SK-N-SH (cell line): Measurements from ENCODE around the gene LRMDA. TPM values are rescaled to one million over a fixed set of nuclear protein-coding genes. Genes with fewer than 3 reads are reported as not detected.

ENCODE experiments used
- CTCF ChIA-PET: fragments of 300-600, 350-600 bp; formaldehyde crosslinking; extraction: SDS; loops from one replicate; lab custom pipeline; 2021; lab: Yijun Ruan, JAX
- POLR2A ChIA-PET: fragments of 350-600 bp; sonication (Branson Sonifier 250); formaldehyde crosslinking; extraction: SDS; loops from one replicate; lab custom pipeline; 2020; ENCODE audit warnings: antibody characterized with exemption, inconsistent platforms; lab: Yijun Ruan, JAX
- DNase-seq: peaks from one replicate; pipeline ENCODE4 v3.0.0; 2012
- H2AFZ ChIP-seq: fragments of 200-600 bp; sonication (generic); 2 replicates; pipeline ENCODE4 v1.8.1; 2016; ENCODE audit warnings: antibody characterized with exemption, mild to moderate bottlenecking, low read depth
- H3F3A ChIP-seq: fragments of 200-600 bp; sonication (generic); replicated peaks from 2 replicates; pipeline ENCODE3; 2016; ENCODE audit warnings: antibody characterized with exemption, mild to moderate bottlenecking; ENCODE audit not compliant: insufficient read depth
- H3K27ac ChIP-seq, 2 experiments: fragments of 200-500 bp in 1 of 2; fragments of 200-600 bp in 1 of 2; sonication (Bioruptor generic) in 1 of 2; sonication (generic), shearing (Covaris generic) in 1 of 2; 2 replicates each; pipeline versions ENCODE4 v1.5.1 to v1.6.1; 2014 to 2016; ENCODE audit warnings: low read depth in 2 of 2, inconsistent platforms in 1 of 2, low read length in 1 of 2, mild to moderate bottlenecking in 1 of 2, mixed read lengths in 1 of 2
- H3K27me3 ChIP-seq: fragments of 200-600 bp; sonication (generic), shearing (Covaris generic); 2 replicates; pipeline ENCODE4 v1.6.1; 2016; ENCODE audit warnings: mixed run types; ENCODE audit not compliant: insufficient read depth
- H3K36me3 ChIP-seq, 2 experiments: fragments of 200-500 bp in 1 of 2; fragments of 200-600 bp in 1 of 2; sonication (Bioruptor generic) in 1 of 2; sonication (generic) in 1 of 2; replicated peaks in 1 of 2; 2 replicates each; pipeline versions ENCODE3 to v1.5.1; 2014 to 2016; ENCODE audit warnings: low read length in 1 of 2, mild to moderate bottlenecking in 1 of 2; ENCODE audit not compliant: insufficient read depth in 2 of 2, control insufficient read depth in 1 of 2
- H3K4me1 ChIP-seq, 2 experiments: fragments of 200-500 bp in 1 of 2; fragments of 200-600 bp in 1 of 2; sonication (Bioruptor generic) in 1 of 2; sonication (generic), shearing (Covaris generic) in 1 of 2; 2 replicates each; pipeline versions ENCODE4 v1.5.1 to v1.6.1; 2014 to 2016; ENCODE audit warnings: low read depth in 1 of 2, low read length in 1 of 2, mixed run types in 1 of 2; ENCODE audit not compliant: insufficient read depth in 2 of 2, control insufficient read depth in 1 of 2
- H3K4me2 ChIP-seq: fragments of 200-600 bp; sonication (generic), shearing (Covaris generic); 2 replicates; pipeline ENCODE4 v1.6.1; 2017; ENCODE audit warnings: mixed run types
- H3K4me3 ChIP-seq, 2 experiments: fragments of 200-500 bp in 1 of 2; fragments of 200-600 bp in 1 of 2; sonication (Bioruptor generic) in 1 of 2; sonication (generic), shearing (Covaris generic) in 1 of 2; 2 replicates each; pipeline versions ENCODE4 v1.5.1 to v1.8.1; 2014 to 2016; ENCODE audit warnings: low read depth in 2 of 2, inconsistent platforms in 1 of 2, low read length in 1 of 2, mild to moderate bottlenecking in 1 of 2, mixed read lengths in 1 of 2, moderate library complexity in 1 of 2
- H3K79me2 ChIP-seq: fragments of 200-600 bp; sonication (generic); 2 replicates; pipeline ENCODE4 v1.8.1; 2017; ENCODE audit warnings: mild to moderate bottlenecking; ENCODE audit not compliant: insufficient read depth
- H3K9ac ChIP-seq: fragments of 200-600 bp; sonication (generic); 2 replicates; pipeline ENCODE4 v1.6.1; 2017; ENCODE audit warnings: mixed run types
- H3K9me2 ChIP-seq: fragments of 200-600 bp; sonication (generic); 2 replicates; pipeline ENCODE4 v1.6.1; 2017; ENCODE audit warnings: mixed run types
- H3K9me3 ChIP-seq: fragments of 200-600 bp; sonication (generic); 2 replicates; pipeline ENCODE4 v1.6.1; 2017; ENCODE audit warnings: mixed run types, mild to moderate bottlenecking, moderate library complexity
- H4K20me1 ChIP-seq: fragments of 200-600 bp; sonication (generic); 2 replicates; pipeline ENCODE4 v1.6.1; 2017; ENCODE audit warnings: mild to moderate bottlenecking, mixed run types; ENCODE audit not compliant: insufficient read depth
- CTCF ChIP-seq: fragments of 200-600 bp; sonication (generic); IDR thresholded peaks from 2 replicates; pipeline ENCODE4 v1.6.1; 2017; ENCODE audit warnings: antibody characterized with exemption, mild to moderate bottlenecking, moderate library complexity
- ELF1 ChIP-seq: IDR thresholded peaks from 2 replicates; pipeline ENCODE4 v1.4.0; 2012
- EZH2phosphoT487 ChIP-seq: fragments of 200-600 bp; sonication (generic); IDR thresholded peaks from 2 replicates; pipeline ENCODE4 v1.6.1; 2017; ENCODE audit warnings: low read depth, mixed run types, mild to moderate bottlenecking, antibody characterized with exemption, moderate library complexity, borderline replicate concordance
- FOSL2 ChIP-seq: IDR thresholded peaks from 2 replicates; pipeline ENCODE4 v1.4.0; 2012; ENCODE audit warnings: low read depth, mild to moderate bottlenecking, moderate library complexity, borderline replicate concordance
- FOXJ3 ChIP-seq: sonication (generic); formaldehyde crosslinking; IDR thresholded peaks from 2 replicates; pipeline ENCODE4 v1.5.1; 2020; ENCODE audit warnings: mild to moderate bottlenecking, missing genetic modification reagents
- GABPA ChIP-seq: IDR thresholded peaks from 2 replicates; pipeline ENCODE4 v1.4.0; 2012; ENCODE audit warnings: low read depth, mild to moderate bottlenecking
- GATA2 ChIP-seq: sonication (generic); formaldehyde crosslinking; IDR thresholded peaks from 2 replicates; pipeline ENCODE4 v1.5.0; 2020; ENCODE audit warnings: mild to moderate bottlenecking, missing genetic modification reagents
- IRF3 ChIP-seq: fragments of 150-350 bp; IDR thresholded peaks from 2 replicates; pipeline ENCODE4 v1.6.1; 2016; ENCODE audit warnings: mild to moderate bottlenecking, low read depth, low read length
- NRF1 ChIP-seq: IDR thresholded peaks from 2 replicates; pipeline ENCODE4 v1.6.1; 2012; ENCODE audit warnings: low read depth, mild to moderate bottlenecking, low read length
- PBX3 ChIP-seq: IDR thresholded peaks from 2 replicates; pipeline ENCODE4; 2012
- POLR2AphosphoS5 ChIP-seq: IDR thresholded peaks from 2 replicates; pipeline ENCODE4 v1.6.1; 2012; ENCODE audit warnings: low read depth, low read length
- RAD21 ChIP-seq: IDR thresholded peaks from 2 replicates; pipeline ENCODE4 v1.6.1; 2012; ENCODE audit warnings: mild to moderate bottlenecking, low read length
- RFX5 ChIP-seq: IDR thresholded peaks from 2 replicates; pipeline ENCODE4 v1.6.1; 2012; ENCODE audit warnings: mild to moderate bottlenecking, improper control_type of control experiment, low read length
- RXRA ChIP-seq: IDR thresholded peaks from 2 replicates; pipeline ENCODE4 v1.4.0; 2012; ENCODE audit warnings: low read depth, mild to moderate bottlenecking, borderline replicate concordance
- TCF12 ChIP-seq: IDR thresholded peaks from 2 replicates; pipeline ENCODE4 v1.4.0; 2012
- TEAD4 ChIP-seq: IDR thresholded peaks from 2 replicates; pipeline ENCODE4 v1.4.0; 2012; ENCODE audit warnings: mild to moderate bottlenecking, borderline replicate concordance; ENCODE audit not compliant: insufficient read depth
- USF2 ChIP-seq: fragments of 150-350 bp; IDR thresholded peaks from 2 replicates; pipeline ENCODE4 v1.6.1; 2017; ENCODE audit warnings: antibody characterized with exemption, low read length, low read depth, borderline replicate concordance
- YY1 ChIP-seq: IDR thresholded peaks from 2 replicates; pipeline ENCODE4 v1.4.0; 2012; ENCODE audit warnings: low read depth, mild to moderate bottlenecking
- WGBS: methylation state at CpG from one replicate; pipeline ENCODE4 v1.1.6; 2017; ENCODE audit warnings: low lambda C conversion rate; 5-methylcytosine and 5-hydroxymethylcytosine counted together
- polyA plus RNA-seq, 3 experiments: library from polyadenylated mRNA; depleted of rRNA; stranded (reverse); fragments of >200 nt; gene quantifications; 2 replicates each; pipeline ENCODE4 v1.2.3, GENCODE V29; 2012

The LRMDA gene
- polyA plus RNA-seq, 1 of the 3 experiments (the other 2 are of a cell fraction), result 0.95 TPM

GRCh38 chr10:75788394-75789205 lies 357.2 kb downstream of the LRMDA start:
- Histone ChIP-seq H3K9me3 (no peaks in the 10 kb centered on the region), H3F3A (no peaks in the 10 kb centered on the region), H3K4me1 (no peaks in the 10 kb centered on the region), H3K4me2 (no peak overlapping the region), H3K27me3 (no peaks in the 10 kb centered on the region), H3K4me3 (no peak overlapping the region), H3K27ac (no peak overlapping the region), H3K36me3 (no peaks in the 10 kb centered on the region), H3K9ac (no peak overlapping the region), H3K9me2 (no peaks in the 10 kb centered on the region), H2AFZ (no peak overlapping the region), H4K20me1 (no peaks in the 10 kb centered on the region), H3K79me2 (no peaks in the 10 kb centered on the region)
- POLR2A ChIA-PET, result no interaction called here
- CTCF ChIA-PET, result interaction anchor here (0.9 to 1.5 kb wide), 3 partner anchors 10 to 25 kb away, joined by 3 to 4 read pairs (median 4); no protein-coding TSS in a partner anchor
- DNase-seq, result no peak
- 59% methylated on average over 4 of the region's 4 CpGs for WGBS
- TF ChIP-seq RFX5, result no peak
- no peak for TF ChIP-seq NRF1
- TF ChIP-seq YY1, result no peak
- TF ChIP-seq GABPA, result no peak
- no peak for TF ChIP-seq IRF3
- no peak for TF ChIP-seq TCF12
- no peak for TF ChIP-seq FOSL2
- TF ChIP-seq PBX3, result no peak
- no peak for TF ChIP-seq FOXJ3 (CRISPR knock-in tag)
- TF ChIP-seq TEAD4, result no peak
- TF ChIP-seq GATA2, result no peak
- TF ChIP-seq USF2, result no peak
- TF ChIP-seq EZH2phosphoT487, result no peak
- no peak for TF ChIP-seq RAD21
- TF ChIP-seq RXRA, result no peak
- TF ChIP-seq CTCF, result no peak
- no peak for TF ChIP-seq POLR2AphosphoS5
- TF ChIP-seq ELF1, result no peak
